Measurements from ENCODE around the gene TMEM35B.
A peak's percentile ranks its signal among the peaks of the same experiment; 100 is the strongest.
"Not testable (repeated sequence)": the region's sequence is repeated elsewhere in the genome, so short reads cannot be mapped to it uniquely, and the experiment has no call there.

Gene TMEM35B

GRCh38 chr1:34984793-34985608 lies at the start of gene TMEM35B:
Gene TMEM35B (minus strand): TSS chr1:34985347. CDS start chr1:34985305, 42 bp downstream.
- intact Hi-C loops (cut with DNase I): loop anchor here (10.0 kb wide), 2 partner anchors 60 to 130 kb away; partner anchors contain the start of genes DLGAP3 and SMIM12
- peak; percentile 44 to 94 (median 66) for DNase-seq

- intact Hi-C loops (cut with DNase I): loop anchor here (5.0 to 10.0 kb wide), 2 partner anchors 159 to 179 kb away; partner anchors contain the start of genes SFPQ and SMIM12
- DNase-seq: no peak
Measured at GRCh38 chr1:35033346-35033745, 48.2 kb upstream of the TMEM35B start.

GRCh38 chr1:35032384-35032739 lies 47.2 kb upstream of the TMEM35B start:
- DNase-seq: no peak
- intact Hi-C loops (cut with DNase I): loop anchor here (5.0 to 10.0 kb wide), 2 partner anchors 160 to 178 kb away; partner anchors contain the start of genes SFPQ and SMIM12

GRCh38 chr1:35030756-35031446 lies 45.8 kb upstream of the TMEM35B start:
- DNase-seq: peak in 2 of 10 donors; percentile 2 to 9
- intact Hi-C loops (cut with DNase I): loop anchor here (5.0 to 10.0 kb wide), 2 partner anchors 161 to 176 kb away; partner anchors contain the start of genes SFPQ and SMIM12

GRCh38 chr1:35030338-35030737 lies 45.2 kb upstream of the TMEM35B start:
- intact Hi-C loops (cut with DNase I): loop anchor here (5.0 to 10.0 kb wide), 2 partner anchors 162 to 176 kb away; partner anchors contain the start of genes SFPQ and SMIM12
- DNase-seq: no peak

GRCh38 chr1:35029761-35030160 lies 44.6 kb upstream of the TMEM35B start:
- intact Hi-C loops (cut with DNase I): loop anchor here (5.0 to 10.0 kb wide), 2 partner anchors 163 to 175 kb away; partner anchors contain the start of genes SFPQ and SMIM12
- no peak for DNase-seq

- DNase-seq: no peak
- intact Hi-C loops (cut with DNase I): no loop called here
Measured at GRCh38 chr1:35016406-35016805, 31.3 kb upstream of the TMEM35B start.

- no peak for DNase-seq
- intact Hi-C loops (cut with DNase I): no loop called here
Measured at GRCh38 chr1:35014486-35014885, 29.3 kb upstream of the TMEM35B start.

GRCh38 chr1:35005711-35006110 lies 20.6 kb upstream of the TMEM35B start:
- no peak for DNase-seq
- intact Hi-C loops (cut with DNase I): no loop called here

GRCh38 chr1:35001743-35002142 lies 16.6 kb upstream of the TMEM35B start:
- intact Hi-C loops (cut with DNase I): no loop called here
- DNase-seq: no peak

GRCh38 chr1:34994878-34995277 lies 9.7 kb upstream of the TMEM35B start:
- no peak for DNase-seq
- intact Hi-C loops (cut with DNase I): no loop called here

GRCh38 chr1:34988581-34988980 lies 3.4 kb upstream of the TMEM35B start:
- no peak for DNase-seq
- intact Hi-C loops (cut with DNase I): loop anchor here (10.0 kb wide), 2 partner anchors 64 to 134 kb away; partner anchors contain the start of genes DLGAP3 and SMIM12

GRCh38 chr1:34988147-34988546 lies 3.0 kb upstream of the TMEM35B start:
- intact Hi-C loops (cut with DNase I): loop anchor here (10.0 kb wide), 2 partner anchors 63 to 133 kb away; partner anchors contain the start of genes DLGAP3 and SMIM12
- no peak for DNase-seq

- intact Hi-C loops (cut with DNase I): loop anchor here (10.0 kb wide), 2 partner anchors 62 to 132 kb away; partner anchors contain the start of genes DLGAP3 and SMIM12
Measured at GRCh38 chr1:34987018-34987417, 1.9 kb upstream of the TMEM35B start.

GRCh38 chr1:34985609-34985904 lies 410 bp upstream of the TMEM35B start:
- intact Hi-C loops (cut with DNase I): loop anchor here (10.0 kb wide), 2 partner anchors 61 to 131 kb away; partner anchors contain the start of genes DLGAP3 and SMIM12
- not testable (repeated sequence) for DNase-seq

More at GRCh38 chr1:34987018-34987417, 1.9 kb upstream of the TMEM35B start:
- no peak for DNase-seq

GRCh38 chr1:34984435-34984792 lies 733 bp downstream of the TMEM35B start:
- intact Hi-C loops (cut with DNase I): loop anchor here (10.0 kb wide), 2 partner anchors 60 to 130 kb away; partner anchors contain the start of genes DLGAP3 and SMIM12
- DNase-seq: no peak

GRCh38 chr1:34983700-34984355 lies 1.3 kb downstream of the TMEM35B start:
- DNase-seq: no peak
- intact Hi-C loops (cut with DNase I): loop anchor here (10.0 kb wide), 2 partner anchors 59 to 129 kb away; partner anchors contain the start of genes DLGAP3 and SMIM12

- DNase-seq: no peak
- intact Hi-C loops (cut with DNase I): loop anchor here (10.0 kb wide), 2 partner anchors 58 to 128 kb away; partner anchors contain the start of genes DLGAP3 and SMIM12
Measured at GRCh38 chr1:34982820-34983376, 2.2 kb downstream of the TMEM35B start.

GRCh38 chr1:34980715-34981114 lies 4.4 kb downstream of the TMEM35B start:
- intact Hi-C loops (cut with DNase I): loop anchor here (10.0 kb wide), 2 partner anchors 56 to 126 kb away; partner anchors contain the start of genes DLGAP3 and SMIM12
- no peak for DNase-seq

GRCh38 chr1:34978921-34979320 lies 6.2 kb downstream of the TMEM35B start:
- DNase-seq: no peak
- intact Hi-C loops (cut with DNase I): no loop called here
